WTC11 (cell line): ENCODE results near the gene EBPL. TPM values are rescaled to one million over a fixed set of nuclear protein-coding genes. Genes with fewer than 3 reads are reported as not detected.

Source experiments
- ATAC-seq: fragments of 200-7000 bp; cut with Tn5 transposase; 2 replicates; pipeline ENCODE4 v1.10.0; 2021; ENCODE audit warnings: mild to moderate bottlenecking, moderate library complexity
- CTCF ChIA-PET: fragments of 300-600 bp; sonication (Branson Sonifier 250); formaldehyde crosslinking; loops from one replicate; lab custom pipeline; 2021; ENCODE audit warnings: antibody characterized with exemption; lab: Charles Lee
- POLR2A ChIA-PET: fragments of 350-600 bp; sonication (Branson Sonifier 250); formaldehyde crosslinking; loops from one replicate; lab custom pipeline; 2021; ENCODE audit warnings: antibody characterized with exemption; lab: Charles Lee
- DNase-seq: peaks from one replicate; pipeline ENCODE4 v3.0.0; 2021; ENCODE audit warnings: low spot score
- H3K27ac Mint-ChIP-seq: 2 replicates; pipeline ENCODE4 v1.8.0; 2021; ENCODE audit warnings: mixed read lengths
- H3K27me3 Mint-ChIP-seq: 2 replicates; pipeline ENCODE4 v1.8.0; 2021; ENCODE audit warnings: low read depth, mild to moderate bottlenecking, moderate library complexity, mixed read lengths
- H3K36me3 Mint-ChIP-seq: 2 replicates; pipeline ENCODE4 v1.8.0; 2021; ENCODE audit warnings: mixed read lengths
- H3K4me1 Mint-ChIP-seq: 2 replicates; pipeline ENCODE4 v1.8.0; 2022; ENCODE audit warnings: mixed read lengths
- H3K4me3 Mint-ChIP-seq: 2 replicates; pipeline ENCODE4 v1.8.0; 2021; ENCODE audit warnings: mild to moderate bottlenecking, moderate library complexity, mixed read lengths
- H3K9me3 Mint-ChIP-seq: 2 replicates; pipeline ENCODE4 v1.8.0; 2021; ENCODE audit warnings: mixed read lengths
- ARID4B ChIP-seq: sonication (generic); formaldehyde crosslinking; IDR thresholded peaks from 2 replicates; pipeline ENCODE4 v1.8.0; 2023; ENCODE audit warnings: missing genetic modification reagents, mild to moderate bottlenecking, borderline replicate concordance
- ATF1 ChIP-seq: sonication (generic); formaldehyde crosslinking; IDR thresholded peaks from 2 replicates; pipeline ENCODE4 v1.8.1; 2023; ENCODE audit warnings: mild to moderate bottlenecking, moderate library complexity, missing genetic modification reagents
- ESRRA ChIP-seq: sonication (generic); formaldehyde crosslinking; IDR thresholded peaks from 2 replicates; pipeline ENCODE4 v1.8.1; 2022; ENCODE audit warnings: mild to moderate bottlenecking, missing genetic modification reagents, borderline replicate concordance
- FOXP1 ChIP-seq: sonication (generic); formaldehyde crosslinking; IDR thresholded peaks from 2 replicates; pipeline ENCODE4 v1.8.0; 2022; ENCODE audit warnings: missing genetic modification reagents, mild to moderate bottlenecking, moderate library complexity, borderline replicate concordance
- GRHL2 ChIP-seq: fragments of 250-450 bp; sonication (Bioruptor Pico); IDR thresholded peaks from 2 replicates; pipeline ENCODE4 v1.8.0; 2022; ENCODE audit warnings: mild to moderate bottlenecking, moderate library complexity; ENCODE audit not compliant: insufficient replicate concordance, severe bottlenecking
- HMGXB4 ChIP-seq: sonication (generic); formaldehyde crosslinking; IDR thresholded peaks from 2 replicates; pipeline ENCODE4 v1.8.1; 2023; ENCODE audit warnings: mild to moderate bottlenecking, moderate library complexity, missing genetic modification reagents
- OVOL2 ChIP-seq: fragments of 250-450 bp; sonication (Bioruptor Pico); IDR thresholded peaks from 2 replicates; pipeline ENCODE4 v1.9.0; 2021; ENCODE audit warnings: mild to moderate bottlenecking, borderline replicate concordance
- PRDM15 ChIP-seq: sonication (generic); formaldehyde crosslinking; IDR thresholded peaks from 2 replicates; pipeline ENCODE4 v1.8.0; 2022; ENCODE audit warnings: missing genetic modification reagents
- TEAD1 ChIP-seq: sonication (generic); formaldehyde crosslinking; IDR thresholded peaks from 2 replicates; pipeline ENCODE4 v1.8.0; 2022; ENCODE audit warnings: mild to moderate bottlenecking, missing genetic modification reagents
- ZNF281 ChIP-seq: sonication (generic); formaldehyde crosslinking; IDR thresholded peaks from 2 replicates; pipeline ENCODE4 v1.8.0; 2023; ENCODE audit warnings: mild to moderate bottlenecking, missing genetic modification reagents
- ZNF317 ChIP-seq: sonication (generic); formaldehyde crosslinking; IDR thresholded peaks from 2 replicates; pipeline ENCODE4 v1.8.1; 2023; ENCODE audit warnings: low read depth, mild to moderate bottlenecking, moderate library complexity, missing genetic modification reagents, borderline replicate concordance
- ZNF416 ChIP-seq: fragments of 250-450 bp; sonication (Bioruptor Pico); IDR thresholded peaks from 2 replicates; pipeline ENCODE4 v1.9.0; 2021; ENCODE audit warnings: mild to moderate bottlenecking, inconsistent platforms
- total RNA-seq: library from RNA; stranded (reverse); gene quantifications from 3 replicates; pipeline ENCODE4 v1.2.3, GENCODE V29; 2021
- TF ChIP-seq, protein P1 (sequence below): fragments of 250-450 bp; sonication (Bioruptor Pico); IDR thresholded peaks from 2 replicates; pipeline ENCODE4 v2.1.2; 2022; ENCODE audit warnings: mild to moderate bottlenecking, moderate library complexity
- TF ChIP-seq, protein P2 (sequence below): fragments of 250-450 bp; sonication (Bioruptor Pico); IDR thresholded peaks from 2 replicates; pipeline ENCODE4 v1.9.0; 2021; ENCODE audit warnings: mild to moderate bottlenecking

EBPL gene
- total RNA-seq, 1 experiment from 2014 or later: 92.5 TPM

GRCh38 chr13:49693191-49693733, 2.0 kb upstream of the EBPL start:
- no peak overlapping the region for H3K27ac Mint-ChIP-seq
- no peak for ATAC-seq
- no peaks in the 10 kb centered on the region; the same call in 1 of the 2 replicates for H3K27me3 Mint-ChIP-seq
- peaks cover 5% of the 10 kb centered on the region; the same call in 1 of the 2 replicates for H3K9me3 Mint-ChIP-seq
- H3K36me3 Mint-ChIP-seq: peaks cover 13% of the 10 kb centered on the region
- no peak for DNase-seq
- TF ChIP-seq TEAD1 (no peak), ZNF317 (no peak)
- CTCF ChIA-PET: interaction anchor here (0.6 kb wide), 1 partner anchor 82 kb away, joined by 7 read pairs; no protein-coding TSS in a partner anchor
- POLR2A ChIA-PET: interaction anchor here (0.7 kb wide), 1 partner anchor 18 kb away, joined by 3 read pairs; no protein-coding TSS in a partner anchor
- H3K4me1 Mint-ChIP-seq: peaks cover 33% of the 10 kb centered on the region
- H3K4me3 Mint-ChIP-seq: no peak overlapping the region

DNA sequence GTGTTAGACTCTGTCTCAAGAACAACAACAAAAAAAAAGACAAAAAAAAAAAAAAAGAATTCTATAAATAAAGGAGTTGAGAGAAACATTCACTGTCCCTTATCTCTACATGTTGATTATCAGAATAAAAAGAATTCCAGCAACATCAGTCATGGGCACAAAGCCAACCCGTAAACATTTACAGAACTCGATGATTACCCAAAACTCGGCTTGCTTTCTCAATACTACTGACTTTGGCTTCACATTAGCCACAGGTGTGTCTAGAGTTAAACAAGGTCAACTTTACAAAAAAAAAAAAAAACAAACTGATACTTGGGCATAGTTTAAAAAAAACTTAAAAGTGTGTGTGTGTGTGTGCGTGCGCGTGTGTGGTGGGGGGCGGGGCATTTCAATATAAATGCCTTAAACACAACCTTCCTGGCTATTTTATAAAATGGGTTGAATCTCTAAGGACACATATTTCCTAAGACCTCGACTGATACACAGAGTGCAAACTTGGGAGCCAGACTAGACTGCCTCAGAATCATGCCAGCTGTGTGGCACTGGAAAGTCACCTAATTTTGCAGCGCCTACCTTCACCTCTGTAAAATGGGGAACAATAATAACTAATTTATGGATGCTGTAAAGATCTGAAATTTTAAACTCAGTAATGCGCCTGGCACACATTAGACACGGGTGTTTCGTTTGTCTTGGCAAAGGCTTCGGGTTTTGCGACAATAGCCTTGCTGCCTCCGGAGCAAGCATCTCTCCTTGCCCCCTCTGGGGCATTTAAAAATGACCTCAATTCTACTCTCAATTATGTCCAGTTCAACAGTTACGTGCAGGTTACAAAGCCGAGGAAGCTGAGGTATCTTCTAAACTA, 922 bp downstream of the EBPL start:
- ATAC-seq (no peak), DNase-seq (no peak)
- Mint-ChIP-seq H3K9me3 (no peaks in the 10 kb centered on the region), H3K27ac (peak overlapping the region; percentile 82), H3K36me3 (peaks cover 24% of the 10 kb centered on the region), H3K4me1 (peaks cover 37% of the 10 kb centered on the region), H3K4me3 (peak overlapping the region; percentile 91), H3K27me3 (no peaks in the 10 kb centered on the region; the same call in 1 of the 2 replicates)
- CTCF ChIA-PET: interaction anchor here (0.6 to 1.7 kb wide), 8 partner anchors 26 to 307 kb away, joined by 3 to 5 read pairs (median 3); partner anchors contain the start of genes CAB39L, KPNA3, SETDB2 and SPRYD7
- POLR2A ChIA-PET: interaction anchor here (0.7 to 2.7 kb wide), 5 partner anchors 11 to 246 kb away, joined by 3 to 20 read pairs (median 3); partner anchors contain the start of genes KPNA3 and SPRYD7
- TF ChIP-seq ATF1 (CRISPR knock-in tag) (no peak), GRHL2 (CRISPR knock-in tag) (no peak), OVOL2 (CRISPR knock-in tag) (no peak), ZNF281 (CRISPR knock-in tag) (no peak), ARID4B (CRISPR knock-in tag) (no peak), ESRRA (CRISPR knock-in tag) (no peak), HMGXB4 (no peak), FOXP1 (CRISPR knock-in tag) (no peak), ZNF416 (no peak), PRDM15 (CRISPR knock-in tag) (no peak)
- TF ChIP-seq, protein P1, sequence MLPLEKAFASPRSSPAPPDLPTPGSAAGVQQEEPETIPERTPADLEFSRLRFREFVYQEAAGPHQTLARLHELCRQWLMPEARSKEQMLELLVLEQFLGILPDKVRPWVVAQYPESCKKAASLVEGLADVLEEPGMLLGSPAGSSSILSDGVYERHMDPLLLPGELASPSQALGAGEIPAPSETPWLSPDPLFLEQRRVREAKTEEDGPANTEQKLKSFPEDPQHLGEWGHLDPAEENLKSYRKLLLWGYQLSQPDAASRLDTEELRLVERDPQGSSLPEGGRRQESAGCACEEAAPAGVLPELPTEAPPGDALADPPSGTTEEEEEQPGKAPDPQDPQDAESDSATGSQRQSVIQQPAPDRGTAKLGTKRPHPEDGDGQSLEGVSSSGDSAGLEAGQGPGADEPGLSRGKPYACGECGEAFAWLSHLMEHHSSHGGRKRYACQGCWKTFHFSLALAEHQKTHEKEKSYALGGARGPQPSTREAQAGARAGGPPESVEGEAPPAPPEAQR: no peak
- TF ChIP-seq, protein P2, sequence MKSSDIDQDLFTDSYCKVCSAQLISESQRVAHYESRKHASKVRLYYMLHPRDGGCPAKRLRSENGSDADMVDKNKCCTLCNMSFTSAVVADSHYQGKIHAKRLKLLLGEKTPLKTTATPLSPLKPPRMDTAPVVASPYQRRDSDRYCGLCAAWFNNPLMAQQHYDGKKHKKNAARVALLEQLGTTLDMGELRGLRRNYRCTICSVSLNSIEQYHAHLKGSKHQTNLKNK (CRISPR knock-in tag): no peak
